Measurements from ENCODE around the gene BCHE. TPM values are rescaled to one million over a fixed set of nuclear protein-coding genes. Genes with fewer than 3 reads are reported as not detected.

BCHE gene
- total and polyA plus RNA-seq, 2 of the 13 experiments (the other 11 are each of a cell fraction or from before 2014, with no cell fraction given) = not detected

DNA sequence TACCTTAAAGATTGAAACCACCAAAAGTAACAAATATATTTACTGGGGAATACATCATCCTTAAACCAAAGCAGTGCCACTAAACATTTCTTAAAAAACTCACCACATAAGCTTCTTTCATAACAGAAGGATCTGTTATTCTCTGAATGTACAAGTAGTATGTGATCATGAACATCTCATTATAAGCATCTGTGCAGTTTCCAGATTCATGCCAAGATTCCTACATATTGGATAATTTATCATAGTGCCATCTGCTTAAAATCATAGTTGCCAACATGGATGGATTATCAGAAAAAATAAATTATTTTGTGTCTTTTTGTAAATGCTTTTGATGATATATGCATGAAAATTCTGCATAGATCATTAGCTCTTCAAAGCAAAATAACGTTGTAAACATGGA lies 21.8 kb upstream of the BCHE start (continued):
- TF ChIP-seq, protein P1, sequence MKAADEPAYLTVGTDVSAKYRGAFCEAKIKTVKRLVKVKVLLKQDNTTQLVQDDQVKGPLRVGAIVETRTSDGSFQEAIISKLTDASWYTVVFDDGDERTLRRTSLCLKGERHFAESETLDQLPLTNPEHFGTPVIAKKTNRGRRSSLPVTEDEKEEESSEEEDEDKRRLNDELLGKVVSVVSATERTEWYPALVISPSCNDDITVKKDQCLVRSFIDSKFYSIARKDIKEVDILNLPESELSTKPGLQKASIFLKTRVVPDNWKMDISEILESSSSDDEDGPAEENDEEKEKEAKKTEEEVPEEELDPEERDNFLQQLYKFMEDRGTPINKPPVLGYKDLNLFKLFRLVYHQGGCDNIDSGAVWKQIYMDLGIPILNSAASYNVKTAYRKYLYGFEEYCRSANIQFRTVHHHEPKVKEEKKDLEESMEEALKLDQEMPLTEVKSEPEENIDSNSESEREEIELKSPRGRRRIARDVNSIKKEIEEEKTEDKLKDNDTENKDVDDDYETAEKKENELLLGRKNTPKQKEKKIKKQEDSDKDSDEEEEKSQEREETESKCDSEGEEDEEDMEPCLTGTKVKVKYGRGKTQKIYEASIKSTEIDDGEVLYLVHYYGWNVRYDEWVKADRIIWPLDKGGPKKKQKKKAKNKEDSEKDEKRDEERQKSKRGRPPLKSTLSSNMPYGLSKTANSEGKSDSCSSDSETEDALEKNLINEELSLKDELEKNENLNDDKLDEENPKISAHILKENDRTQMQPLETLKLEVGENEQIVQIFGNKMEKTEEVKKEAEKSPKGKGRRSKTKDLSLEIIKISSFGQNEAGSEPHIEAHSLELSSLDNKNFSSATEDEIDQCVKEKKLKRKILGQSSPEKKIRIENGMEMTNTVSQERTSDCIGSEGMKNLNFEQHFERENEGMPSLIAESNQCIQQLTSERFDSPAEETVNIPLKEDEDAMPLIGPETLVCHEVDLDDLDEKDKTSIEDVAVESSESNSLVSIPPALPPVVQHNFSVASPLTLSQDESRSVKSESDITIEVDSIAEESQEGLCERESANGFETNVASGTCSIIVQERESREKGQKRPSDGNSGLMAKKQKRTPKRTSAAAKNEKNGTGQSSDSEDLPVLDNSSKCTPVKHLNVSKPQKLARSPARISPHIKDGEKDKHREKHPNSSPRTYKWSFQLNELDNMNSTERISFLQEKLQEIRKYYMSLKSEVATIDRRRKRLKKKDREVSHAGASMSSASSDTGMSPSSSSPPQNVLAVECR (CRISPR knock-in tag; IDR thresholded peaks at IDR 0.05; ENCODE audit: borderline replicate concordance) = no peak
- TF ChIP-seq FOSL2 (CRISPR knock-in tag; IDR thresholded peaks at IDR 0.05) = no peak
- TF ChIP-seq, protein P2, sequence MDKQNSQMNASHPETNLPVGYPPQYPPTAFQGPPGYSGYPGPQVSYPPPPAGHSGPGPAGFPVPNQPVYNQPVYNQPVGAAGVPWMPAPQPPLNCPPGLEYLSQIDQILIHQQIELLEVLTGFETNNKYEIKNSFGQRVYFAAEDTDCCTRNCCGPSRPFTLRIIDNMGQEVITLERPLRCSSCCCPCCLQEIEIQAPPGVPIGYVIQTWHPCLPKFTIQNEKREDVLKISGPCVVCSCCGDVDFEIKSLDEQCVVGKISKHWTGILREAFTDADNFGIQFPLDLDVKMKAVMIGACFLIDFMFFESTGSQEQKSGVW (CRISPR knock-in tag; IDR thresholded peaks at IDR 0.05; ENCODE audit: borderline replicate concordance) = no peak

DNA sequence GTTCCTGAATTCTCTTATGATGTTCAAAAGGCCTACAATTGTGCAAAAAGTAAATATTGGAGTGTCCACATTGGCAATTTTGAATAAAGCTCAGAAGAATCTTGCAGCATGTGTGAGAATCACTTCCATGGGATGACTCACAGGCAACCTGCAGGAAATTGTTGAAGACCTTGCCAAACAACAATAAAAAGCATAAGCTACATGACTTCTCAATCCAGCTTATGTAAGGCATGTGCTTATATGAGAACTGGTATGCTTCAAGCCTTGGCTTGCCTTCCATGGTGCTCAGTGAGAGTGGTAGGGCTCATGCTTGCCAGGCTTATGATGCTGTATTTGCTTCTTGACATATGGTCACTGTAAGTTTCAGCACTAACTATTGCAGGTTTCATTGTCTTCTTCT lies 18.4 kb upstream of the BCHE start:
- POLR2A ChIA-PET = no interaction called here
- FAIRE-seq (no peak), ATAC-seq (no peak), DNase-seq (ENCODE audit: low spot score) (no peak)
- TF ChIP-seq, protein P3, sequence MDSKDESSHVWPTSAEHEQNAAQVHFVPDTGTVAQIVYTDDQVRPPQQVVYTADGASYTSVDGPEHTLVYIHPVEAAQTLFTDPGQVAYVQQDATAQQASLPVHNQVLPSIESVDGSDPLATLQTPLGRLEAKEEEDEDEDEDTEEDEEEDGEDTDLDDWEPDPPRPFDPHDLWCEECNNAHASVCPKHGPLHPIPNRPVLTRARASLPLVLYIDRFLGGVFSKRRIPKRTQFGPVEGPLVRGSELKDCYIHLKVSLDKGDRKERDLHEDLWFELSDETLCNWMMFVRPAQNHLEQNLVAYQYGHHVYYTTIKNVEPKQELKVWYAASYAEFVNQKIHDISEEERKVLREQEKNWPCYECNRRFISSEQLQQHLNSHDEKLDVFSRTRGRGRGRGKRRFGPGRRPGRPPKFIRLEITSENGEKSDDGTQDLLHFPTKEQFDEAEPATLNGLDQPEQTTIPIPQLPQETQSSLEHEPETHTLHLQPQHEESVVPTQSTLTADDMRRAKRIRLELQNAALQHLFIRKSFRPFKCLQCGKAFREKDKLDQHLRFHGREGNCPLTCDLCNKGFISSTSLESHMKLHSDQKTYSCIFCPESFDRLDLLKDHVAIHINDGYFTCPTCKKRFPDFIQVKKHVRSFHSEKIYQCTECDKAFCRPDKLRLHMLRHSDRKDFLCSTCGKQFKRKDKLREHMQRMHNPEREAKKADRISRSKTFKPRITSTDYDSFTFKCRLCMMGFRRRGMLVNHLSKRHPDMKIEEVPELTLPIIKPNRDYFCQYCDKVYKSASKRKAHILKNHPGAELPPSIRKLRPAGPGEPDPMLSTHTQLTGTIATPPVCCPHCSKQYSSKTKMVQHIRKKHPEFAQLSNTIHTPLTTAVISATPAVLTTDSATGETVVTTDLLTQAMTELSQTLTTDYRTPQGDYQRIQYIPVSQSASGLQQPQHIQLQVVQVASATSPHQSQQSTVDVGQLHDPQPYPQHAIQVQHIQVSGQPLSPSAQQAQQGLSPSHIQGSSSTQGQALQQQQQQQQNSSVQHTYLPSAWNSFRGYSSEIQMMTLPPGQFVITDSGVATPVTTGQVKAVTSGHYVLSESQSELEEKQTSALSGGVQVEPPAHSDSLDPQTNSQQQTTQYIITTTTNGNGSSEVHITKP (CRISPR knock-in tag; IDR thresholded peaks at IDR 0.05; ENCODE audit: low read depth) = no peak
- TF ChIP-seq ZNF780A (CRISPR knock-in tag; IDR thresholded peaks at IDR 0.05) (no peak), JARID2 (CRISPR knock-in tag; IDR thresholded peaks at IDR 0.05; ENCODE audit: insufficient replicate concordance) (no peak), ATRX (CRISPR knock-in tag; IDR thresholded peaks at IDR 0.05; ENCODE audit: borderline replicate concordance) (no peak)
- Histone ChIP-seq H3K4me1 (ENCODE audit: insufficient read depth, low read length) (no peaks in the 10 kb centered on the region), H4K20me1 (ENCODE audit: insufficient read depth, low read length) (no peaks in the 10 kb centered on the region), H3K9me3 (ENCODE audit: low read length) (no peaks in the 10 kb centered on the region), H3K27ac (ENCODE audit: extremely low read length, insufficient read depth, low read length) (no peak overlapping the region), H2AFZ (ENCODE audit: low read length) (no peak overlapping the region), H3K27me3 (ENCODE audit: control insufficient read depth in 1 of 2, insufficient read depth in 2 of 2, low read length in 2 of 2) (no peaks in the 10 kb centered on the region), H3K4me3 (replicated peaks in 1 of 3; ENCODE audit: insufficient read depth in 1 of 3, low read depth in 2 of 3, low read length in 3 of 3) (no peak overlapping the region), H3K4me2 (ENCODE audit: low read depth, low read length) (no peak overlapping the region), H3K9ac (ENCODE audit: insufficient read depth, low read depth, low read length) (no peak overlapping the region), H3K79me2 (ENCODE audit: insufficient read depth, low read length) (no peaks in the 10 kb centered on the region), H3K36me3 (replicated peaks in 1 of 2; ENCODE audit: control insufficient read depth in 1 of 2, insufficient read depth in 2 of 2, low read length in 2 of 2) (no peaks in the 10 kb centered on the region)
- BruUV-seq (replicated peaks) = no TSS peak
- CTCF ChIA-PET (ENCODE audit: low intra/inter-chr PET ratio, low total read pairs) = interaction anchor here (1.5 kb wide), 1 partner anchor 1177 kb away, joined by 8 read pairs; no protein-coding TSS in a partner anchor
- intact Hi-C loops (cut with micrococcal nuclease; ENCODE audit: unreplicated experiment) = no loop called here
- in situ Hi-C loops (cut with HindIII; ENCODE audit: extremely low pct_ligation_motif_present, low pct_unique_long_range_greater_than_20kb) = loop anchor here (25.0 kb wide), 2 partner anchors 1182 to 1482 kb away; no protein-coding TSS in a partner anchor
